Neural cell (in vitro differentiated cells): ENCODE data around the gene RS1. TPM values are rescaled to one million over a fixed set of nuclear protein-coding genes. Genes with fewer than 3 reads are reported as not detected.

Experiments used
- H2AFZ ChIP-seq: fragments of 200-600, 300-800 bp; sonication (generic), shearing (Covaris generic); 2 replicates; pipeline ENCODE4 v1.6.0; 2014; ENCODE audit warnings: low read depth, mild to moderate bottlenecking, antibody characterized with exemption, low read length, moderate library complexity
- H3F3A ChIP-seq: fragments of 200-600 bp; shearing (Covaris generic); 2 replicates; pipeline ENCODE4 v1.6.1; 2016; ENCODE audit warnings: mild to moderate bottlenecking, moderate library complexity, mixed read lengths, antibody characterized with exemption, low read length; ENCODE audit not compliant: insufficient read depth, poor library complexity, severe bottlenecking
- H3K27ac ChIP-seq: fragments of 200-600, 300-800 bp; sonication (generic), shearing (Covaris generic); 2 replicates; pipeline ENCODE4 v1.5.1; 2014; ENCODE audit warnings: mild to moderate bottlenecking, low read length, moderate library complexity
- H3K27me3 ChIP-seq: fragments of 300-800, 200-600 bp; sonication (generic), shearing (Covaris generic); 2 replicates; pipeline ENCODE4 v1.6.0; 2014; ENCODE audit warnings: mild to moderate bottlenecking, low read depth, low read length, moderate library complexity; ENCODE audit not compliant: insufficient read depth
- H3K36me3 ChIP-seq: fragments of 300-800, 200-600 bp; sonication (generic), shearing (Covaris generic); 2 replicates; pipeline ENCODE4 v1.5.1; 2014; ENCODE audit warnings: mild to moderate bottlenecking, antibody characterized with exemption, low read length, moderate library complexity; ENCODE audit not compliant: insufficient read depth
- H3K4me2 ChIP-seq: fragments of 300-800, 200-600 bp; sonication (generic), shearing (Covaris generic); 2 replicates; pipeline ENCODE4 v1.6.0; 2014; ENCODE audit warnings: mild to moderate bottlenecking, low read length
- H3K4me3 ChIP-seq: fragments of 300-800, 200-600 bp; sonication (generic), shearing (Covaris generic); 2 replicates; pipeline ENCODE4 v1.5.1; 2014; ENCODE audit warnings: mild to moderate bottlenecking, low read length, moderate library complexity
- H3K79me2 ChIP-seq: fragments of 200-600 bp; shearing (Covaris generic); replicated peaks from 2 replicates; pipeline ENCODE4 v1.6.0; 2014; ENCODE audit warnings: mild to moderate bottlenecking, low read length, moderate library complexity; ENCODE audit not compliant: insufficient read depth
- H3K9ac ChIP-seq: fragments of 300-800, 200-600 bp; sonication (generic), shearing (Covaris generic); 2 replicates; pipeline ENCODE4 v1.6.1; 2016; ENCODE audit warnings: mild to moderate bottlenecking, low read length, mixed read lengths
- H3K9me2 ChIP-seq: fragments of 200-600 bp; shearing (Covaris generic); 2 replicates; pipeline ENCODE4 v1.6.1; 2016; ENCODE audit warnings: mild to moderate bottlenecking, low read length, mixed read lengths; ENCODE audit not compliant: insufficient read depth
- H3K9me3 ChIP-seq: fragments of 200-600, 300-800 bp; sonication (generic), shearing (Covaris generic); 2 replicates; pipeline ENCODE4 v1.6.1; 2016; ENCODE audit warnings: mild to moderate bottlenecking, mixed run types, low read length, moderate library complexity, mixed read lengths
- H4K20me1 ChIP-seq: fragments of 200-600 bp; shearing (Covaris generic); 2 replicates; pipeline ENCODE4 v1.6.1; 2016; ENCODE audit warnings: mild to moderate bottlenecking, mixed run types; ENCODE audit not compliant: insufficient read depth
- EP300 ChIP-seq: fragments of 450-650 bp; conservative IDR thresholded peaks from 2 replicates; pipeline ENCODE4 v1.6.1; 2014; ENCODE audit warnings: antibody characterized with exemption, mild to moderate bottlenecking, moderate library complexity; ENCODE audit not compliant: poor library complexity, severe bottlenecking
- EZH2 ChIP-seq: fragments of 200-600, 300-800 bp; shearing (Covaris generic), sonication (generic); IDR thresholded peaks from 2 replicates; pipeline ENCODE4 v1.6.1; 2014; ENCODE audit warnings: antibody characterized with exemption, low read length, borderline replicate concordance, mild to moderate bottlenecking; ENCODE audit not compliant: insufficient read depth, poor library complexity, severe bottlenecking
- MXI1 ChIP-seq: fragments of 450-650 bp; conservative IDR thresholded peaks from 2 replicates; pipeline ENCODE4 v1.6.1; 2014; ENCODE audit warnings: antibody characterized with exemption, mild to moderate bottlenecking; ENCODE audit not compliant: poor library complexity, severe bottlenecking
- POLR2AphosphoS5 ChIP-seq: IDR thresholded peaks from 2 replicates; pipeline ENCODE4 v1.6.1; 2012
- RAD21 ChIP-seq: fragments of 450-650 bp; conservative IDR thresholded peaks from 2 replicates; pipeline ENCODE4 v1.6.1; 2014; ENCODE audit warnings: antibody characterized with exemption, mild to moderate bottlenecking, moderate library complexity
- SMC3 ChIP-seq: fragments of 450-650 bp; conservative IDR thresholded peaks from 2 replicates; pipeline ENCODE4 v1.6.1; 2014; ENCODE audit warnings: antibody characterized with exemption, mild to moderate bottlenecking, moderate library complexity; ENCODE audit not compliant: poor library complexity
- TAF1 ChIP-seq: IDR thresholded peaks from 2 replicates; pipeline ENCODE4 v1.6.1; 2012; ENCODE audit warnings: low read depth
- polyA plus RNA-seq: library from polyadenylated mRNA; depleted of rRNA; stranded (reverse); fragments of >200 nt; gene quantifications from 2 replicates; pipeline ENCODE4 v1.2.3, GENCODE V29; 2014
- TF ChIP-seq, protein P1 (sequence below): fragments of 450-650 bp; IDR thresholded peaks from 2 replicates; pipeline ENCODE4 v1.5.1; 2014; ENCODE audit warnings: antibody characterized with exemption, mild to moderate bottlenecking, moderate library complexity; ENCODE audit not compliant: poor library complexity, severe bottlenecking
- TF ChIP-seq, protein P2 (sequence below): IDR thresholded peaks from 2 replicates; pipeline ENCODE4 v1.6.1; 2012; ENCODE audit warnings: borderline replicate concordance

RS1 gene
- polyA plus RNA-seq, 1 donor from 2014 or later: not detected

DNA sequence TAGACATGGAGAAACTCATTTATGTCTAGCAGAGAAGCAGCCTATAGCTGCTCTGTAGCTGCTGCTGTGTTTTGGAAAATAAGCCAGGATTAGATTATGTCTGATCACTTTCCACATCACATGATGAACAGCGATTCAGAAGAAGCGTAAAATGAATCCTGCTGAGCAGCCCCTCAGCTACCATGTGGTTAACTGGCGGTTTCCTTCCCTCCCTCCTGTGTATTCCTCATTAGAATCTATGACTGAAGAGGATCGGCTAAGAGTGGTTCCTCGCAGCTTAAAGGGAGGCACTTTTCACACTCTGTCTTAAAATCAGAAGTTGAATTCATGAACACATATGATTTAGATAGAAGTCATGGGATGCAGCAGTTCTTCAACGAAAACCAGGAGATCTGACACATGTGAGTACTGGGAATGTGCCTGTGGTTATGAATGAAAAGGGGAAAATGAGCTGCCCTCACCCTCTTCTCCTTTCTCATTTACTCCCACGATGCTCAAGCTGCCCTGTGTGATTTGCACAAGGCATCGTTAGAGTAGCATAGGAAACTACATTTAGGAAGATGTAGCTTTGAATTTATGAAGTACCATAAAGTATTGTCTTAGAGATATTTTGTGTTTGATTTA is 35.6 kb upstream of the RS1 start, which contains the start of gene PPEF1:
Gene PPEF1, plus strand, starts transcription at position 220 of the 624 bp plus-strand sequence. Its CDS starts 136 bp downstream, at position 356.
- Histone ChIP-seq H3F3A (no peaks in the 10 kb centered on the region), H4K20me1 (no peaks in the 10 kb centered on the region), H3K9me3 (no peaks in the 10 kb centered on the region), H3K4me3 (peak within 1 kb of the TSS; percentile 51), H3K27ac (no peak within 1 kb of the TSS), H2AFZ (no peak within 1 kb of the TSS), H3K9me2 (no peaks in the 10 kb centered on the region), H3K27me3 (no peaks in the 10 kb centered on the region), H3K79me2 (no peaks in the 10 kb centered on the region), H3K9ac (no peak within 1 kb of the TSS), H3K36me3 (no peaks in the 10 kb centered on the region), H3K4me2 (no peak within 1 kb of the TSS)
- TF ChIP-seq, protein P1, sequence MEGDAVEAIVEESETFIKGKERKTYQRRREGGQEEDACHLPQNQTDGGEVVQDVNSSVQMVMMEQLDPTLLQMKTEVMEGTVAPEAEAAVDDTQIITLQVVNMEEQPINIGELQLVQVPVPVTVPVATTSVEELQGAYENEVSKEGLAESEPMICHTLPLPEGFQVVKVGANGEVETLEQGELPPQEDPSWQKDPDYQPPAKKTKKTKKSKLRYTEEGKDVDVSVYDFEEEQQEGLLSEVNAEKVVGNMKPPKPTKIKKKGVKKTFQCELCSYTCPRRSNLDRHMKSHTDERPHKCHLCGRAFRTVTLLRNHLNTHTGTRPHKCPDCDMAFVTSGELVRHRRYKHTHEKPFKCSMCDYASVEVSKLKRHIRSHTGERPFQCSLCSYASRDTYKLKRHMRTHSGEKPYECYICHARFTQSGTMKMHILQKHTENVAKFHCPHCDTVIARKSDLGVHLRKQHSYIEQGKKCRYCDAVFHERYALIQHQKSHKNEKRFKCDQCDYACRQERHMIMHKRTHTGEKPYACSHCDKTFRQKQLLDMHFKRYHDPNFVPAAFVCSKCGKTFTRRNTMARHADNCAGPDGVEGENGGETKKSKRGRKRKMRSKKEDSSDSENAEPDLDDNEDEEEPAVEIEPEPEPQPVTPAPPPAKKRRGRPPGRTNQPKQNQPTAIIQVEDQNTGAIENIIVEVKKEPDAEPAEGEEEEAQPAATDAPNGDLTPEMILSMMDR: no peak
- TF ChIP-seq EZH2: no peak
- peak; percentile 44 for TF ChIP-seq POLR2AphosphoS5
- TF ChIP-seq RAD21: no peak
- TF ChIP-seq SMC3: no peak

DNA sequence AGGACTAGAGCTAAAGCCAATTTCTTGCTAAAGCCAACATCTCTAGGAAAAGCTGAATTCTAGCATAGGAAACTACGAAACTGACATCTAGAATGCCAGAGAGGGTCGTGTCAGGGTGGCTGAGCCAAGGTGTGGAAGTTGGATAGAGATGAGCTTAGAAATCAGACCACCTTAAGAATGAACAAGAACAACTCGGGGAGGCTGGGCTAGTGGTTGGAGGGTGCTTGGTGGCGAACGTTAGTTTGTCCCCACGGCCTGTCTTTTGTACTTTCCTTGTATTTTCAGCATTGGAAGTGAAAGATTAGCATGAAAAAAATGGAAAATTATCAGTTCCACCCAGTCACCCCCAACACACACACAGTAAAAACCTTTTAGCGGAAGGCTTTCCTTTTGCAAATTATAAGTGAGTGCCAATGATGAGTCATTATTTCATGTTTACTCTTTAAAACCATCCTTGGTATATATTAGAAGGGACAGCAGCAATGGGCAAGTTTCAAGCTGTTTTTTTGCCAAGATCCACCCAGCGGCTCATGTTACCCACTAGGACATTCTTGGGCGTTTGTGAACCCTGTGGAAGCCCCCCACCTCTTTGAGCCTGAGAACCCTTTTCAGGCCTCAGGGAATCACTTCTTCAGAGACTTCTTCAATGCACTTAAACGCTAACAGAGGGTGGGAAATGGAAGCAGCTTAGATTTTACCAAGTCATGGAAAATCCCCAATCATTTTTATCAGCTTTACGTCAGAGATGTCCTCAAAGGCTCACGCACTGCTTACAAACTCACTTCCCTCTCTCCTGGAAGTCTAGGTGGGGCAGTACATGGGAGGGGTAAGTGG is 30.7 kb upstream of the RS1 start:
- TF ChIP-seq SMC3: no peak
- TF ChIP-seq, protein P1: no peak
- TF ChIP-seq RAD21: no peak
- no peak for TF ChIP-seq EZH2
- no peak for TF ChIP-seq MXI1
- no peak for TF ChIP-seq EP300
- no peak for TF ChIP-seq POLR2AphosphoS5
- TF ChIP-seq, protein P2, sequence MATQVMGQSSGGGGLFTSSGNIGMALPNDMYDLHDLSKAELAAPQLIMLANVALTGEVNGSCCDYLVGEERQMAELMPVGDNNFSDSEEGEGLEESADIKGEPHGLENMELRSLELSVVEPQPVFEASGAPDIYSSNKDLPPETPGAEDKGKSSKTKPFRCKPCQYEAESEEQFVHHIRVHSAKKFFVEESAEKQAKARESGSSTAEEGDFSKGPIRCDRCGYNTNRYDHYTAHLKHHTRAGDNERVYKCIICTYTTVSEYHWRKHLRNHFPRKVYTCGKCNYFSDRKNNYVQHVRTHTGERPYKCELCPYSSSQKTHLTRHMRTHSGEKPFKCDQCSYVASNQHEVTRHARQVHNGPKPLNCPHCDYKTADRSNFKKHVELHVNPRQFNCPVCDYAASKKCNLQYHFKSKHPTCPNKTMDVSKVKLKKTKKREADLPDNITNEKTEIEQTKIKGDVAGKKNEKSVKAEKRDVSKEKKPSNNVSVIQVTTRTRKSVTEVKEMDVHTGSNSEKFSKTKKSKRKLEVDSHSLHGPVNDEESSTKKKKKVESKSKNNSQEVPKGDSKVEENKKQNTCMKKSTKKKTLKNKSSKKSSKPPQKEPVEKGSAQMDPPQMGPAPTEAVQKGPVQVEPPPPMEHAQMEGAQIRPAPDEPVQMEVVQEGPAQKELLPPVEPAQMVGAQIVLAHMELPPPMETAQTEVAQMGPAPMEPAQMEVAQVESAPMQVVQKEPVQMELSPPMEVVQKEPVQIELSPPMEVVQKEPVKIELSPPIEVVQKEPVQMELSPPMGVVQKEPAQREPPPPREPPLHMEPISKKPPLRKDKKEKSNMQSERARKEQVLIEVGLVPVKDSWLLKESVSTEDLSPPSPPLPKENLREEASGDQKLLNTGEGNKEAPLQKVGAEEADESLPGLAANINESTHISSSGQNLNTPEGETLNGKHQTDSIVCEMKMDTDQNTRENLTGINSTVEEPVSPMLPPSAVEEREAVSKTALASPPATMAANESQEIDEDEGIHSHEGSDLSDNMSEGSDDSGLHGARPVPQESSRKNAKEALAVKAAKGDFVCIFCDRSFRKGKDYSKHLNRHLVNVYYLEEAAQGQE: no peak
- TF ChIP-seq TAF1: no peak
- H3K9ac ChIP-seq: no peak overlapping the region
- no peaks in the 10 kb centered on the region for H3K9me2 ChIP-seq
- H3K27me3 ChIP-seq: no peaks in the 10 kb centered on the region
- no peaks in the 10 kb centered on the region for H3K79me2 ChIP-seq
- H3K9me3 ChIP-seq: no peaks in the 10 kb centered on the region
- no peaks in the 10 kb centered on the region for H4K20me1 ChIP-seq
- H3K4me2 ChIP-seq: no peak overlapping the region
- H3K36me3 ChIP-seq: no peaks in the 10 kb centered on the region
- no peak overlapping the region for H3K27ac ChIP-seq
- H3F3A ChIP-seq: no peaks in the 10 kb centered on the region
- no peak overlapping the region for H2AFZ ChIP-seq
- no peak overlapping the region for H3K4me3 ChIP-seq
